ENCODE results near the gene MRPL19.
"Not testable (repeated sequence)": the region's sequence is repeated elsewhere in the genome, so short reads cannot be mapped to it uniquely, and the experiment has no call there.

MRPL19 gene

DNA sequence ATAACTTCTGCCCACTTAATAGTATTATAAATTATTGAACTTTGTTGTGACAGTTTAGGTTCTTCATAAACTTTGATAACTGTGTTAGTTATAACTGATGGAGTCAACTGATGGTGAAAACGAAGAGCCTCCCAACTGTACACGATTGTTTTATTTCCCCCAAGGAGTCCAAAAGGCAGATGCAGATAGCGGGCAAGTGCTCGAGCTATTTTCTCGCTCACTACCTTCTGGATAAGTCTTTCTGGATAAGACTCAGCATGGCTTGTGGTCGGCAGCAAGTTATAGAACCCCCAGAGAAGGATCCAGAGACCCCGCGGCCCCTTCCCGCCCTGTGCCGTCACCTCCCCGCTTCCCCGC lies 63.6 kb downstream of the MRPL19 start:
- TF ChIP-seq CTCF (IDR thresholded peaks at IDR 0.05; ENCODE audit: insufficient read depth, missing control alignments) = no peak
- FAIRE-seq = no peak
- no peak for DNase-seq (ENCODE audit: insufficient read length, low spot score)

GRCh38 chr2:75710577-75711253 lies 64.1 kb downstream of the MRPL19 start, which contains the start of gene GCFC2:
Gene GCFC2, minus strand, starts transcription at chr2:75710915. Its CDS starts 60 bp downstream, at chr2:75710855.
- TF ChIP-seq CTCF (IDR thresholded peaks at IDR 0.05; ENCODE audit: insufficient read depth, missing control alignments) = peak; percentile 21
- DNase-seq (ENCODE audit: insufficient read length, low spot score) (peak; percentile 65), FAIRE-seq (no peak)

DNA sequence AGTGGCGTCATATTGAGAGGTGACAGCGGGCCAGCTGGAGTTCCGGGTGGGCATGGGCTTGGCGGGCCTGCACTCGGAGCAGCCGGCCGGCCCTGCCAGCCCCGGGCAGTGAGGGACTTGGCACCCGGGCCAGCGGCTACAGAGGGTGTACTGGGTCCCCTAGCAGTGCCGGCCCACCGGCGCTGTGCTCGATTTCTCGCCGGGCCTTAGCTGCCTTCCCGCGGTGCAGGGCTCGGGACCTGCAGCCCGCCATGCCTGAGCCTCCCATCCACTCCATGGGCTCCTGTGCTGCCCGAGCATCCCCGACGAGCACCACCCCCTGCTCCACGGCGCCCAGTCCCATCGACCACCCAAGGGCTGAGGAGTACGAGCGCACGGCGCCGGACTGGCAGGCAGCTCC lies 65.0 kb downstream of the MRPL19 start:
- not testable (repeated sequence) for FAIRE-seq; DNase-seq (ENCODE audit: insufficient read length, low spot score)

- no peak for DNase-seq (ENCODE audit: insufficient read length, low spot score)
- no peak for FAIRE-seq
- TF ChIP-seq CTCF (IDR thresholded peaks at IDR 0.05; ENCODE audit: insufficient read depth, missing control alignments) = peak; percentile 58
These were observed 69.8 kb downstream of the MRPL19 start for GRCh38 chr2:75716406-75716805.

- FAIRE-seq (no peak), DNase-seq (ENCODE audit: insufficient read length, low spot score) (no peak)
- TF ChIP-seq CTCF (IDR thresholded peaks at IDR 0.05; ENCODE audit: insufficient read depth, missing control alignments) = no peak
These were observed 73.0 kb downstream of the MRPL19 start for GRCh38 chr2:75719616-75720015.

- no peak for FAIRE-seq
- no peak for TF ChIP-seq CTCF (IDR thresholded peaks at IDR 0.05; ENCODE audit: insufficient read depth, missing control alignments)
- no peak for DNase-seq (ENCODE audit: insufficient read length, low spot score)
These were observed 73.9 kb downstream of the MRPL19 start for GRCh38 chr2:75720525-75720924.

DNA sequence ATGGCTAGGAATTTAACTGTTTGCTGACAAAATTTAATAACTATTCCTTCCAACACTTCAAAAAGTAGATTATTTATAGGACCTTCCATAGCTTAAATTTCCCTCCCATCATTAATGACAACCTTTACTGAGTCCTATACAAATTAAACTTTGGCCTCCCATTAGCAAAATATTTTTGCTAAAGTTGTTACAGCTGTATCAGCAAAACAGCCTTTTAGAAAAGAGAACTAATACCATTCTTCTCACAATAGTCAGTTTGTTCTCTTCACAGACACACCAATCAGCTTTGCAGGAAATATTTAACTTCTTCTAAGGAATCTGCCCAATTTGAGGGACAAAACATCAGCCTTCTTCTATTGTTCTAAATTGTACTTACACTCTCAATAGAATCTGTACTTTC lies 76.1 kb downstream of the MRPL19 start:
- TF ChIP-seq CTCF (IDR thresholded peaks at IDR 0.05; ENCODE audit: insufficient read depth, missing control alignments) = no peak
- FAIRE-seq = no peak
- DNase-seq (ENCODE audit: insufficient read length, low spot score) = no peak

Measured in D721Med (cell line).